Gastroesophageal sphincter (tissue), 3 donors: Measurements from ENCODE around the gene BORCS5.

Experiments
- CTCF ChIP-seq, 4 experiments: fragments of 200-600 bp in 2 of 4; fragments of 450-650 bp in 2 of 4; sonication (generic) in 1 of 4; IDR thresholded peaks; one replicate each; pipeline ENCODE4 v1.5.1; 2017 to 2019; ENCODE audit warnings: antibody characterized with exemption in 4 of 4, mild to moderate bottlenecking in 2 of 4, moderate library complexity in 2 of 4
- POLR2AphosphoS5 ChIP-seq: sonication (generic); formaldehyde crosslinking; IDR thresholded peaks from one replicate; pipeline ENCODE4 v1.6.1; 2017; ENCODE audit warnings: antibody characterized with exemption

DNA sequence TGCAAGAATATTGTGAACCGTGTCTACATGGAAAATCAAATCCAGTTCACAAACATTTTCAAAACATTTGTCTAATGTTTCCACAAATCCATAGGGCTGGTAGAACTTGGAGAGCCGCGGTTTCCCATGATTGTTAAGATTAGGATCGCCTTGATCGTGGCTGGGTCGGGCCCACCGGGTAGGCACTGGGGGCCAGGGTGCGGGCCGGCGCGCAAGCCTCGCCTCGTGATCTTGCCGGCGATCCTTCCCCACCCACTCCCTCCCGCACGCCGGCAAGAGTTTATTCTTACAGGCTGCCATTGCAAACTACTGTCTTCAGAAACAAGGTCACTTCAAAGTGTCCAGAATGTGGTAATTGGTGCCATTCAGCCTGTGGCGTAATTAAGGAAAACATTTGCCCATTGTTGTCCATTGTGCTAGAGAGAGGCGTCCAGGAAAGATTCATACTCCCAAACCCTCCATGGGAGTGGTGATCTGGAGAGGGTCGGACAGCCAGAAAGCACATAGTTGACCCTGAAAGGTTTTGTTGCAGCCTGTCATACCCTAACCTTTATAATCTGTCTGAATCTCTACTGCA is 95.5 kb downstream of the BORCS5 start:
- TF ChIP-seq POLR2AphosphoS5 (no peak), CTCF (IDR thresholded peaks at IDR 0.05) (no peak)
